Erythroblast (primary cell): Measurements from ENCODE around the gene CELF5.

ENCODE experiments used
- DNase-seq, 2 experiments: peaks; one replicate each; lab custom pipeline; 2025; lab: John Stamatoyannopoulos, UW
- GATA1 ChIP-seq: IDR thresholded peaks from 2 replicates; pipeline ENCODE4 v1.6.1; 2011; ENCODE audit warnings: low read depth, mild to moderate bottlenecking, control low read depth, low read length, moderate library complexity
- POLR2A ChIP-seq: IDR thresholded peaks from 2 replicates; pipeline ENCODE4 v1.6.1; 2011; ENCODE audit warnings: mild to moderate bottlenecking, low read length

Gene CELF5

GRCh38 chr19:3272952-3273351 lies 48.5 kb downstream of the CELF5 start:
- no peak for TF ChIP-seq POLR2A
- no peak for TF ChIP-seq GATA1
- DNase-seq, result no peak

GRCh38 chr19:3274245-3274941 lies 49.9 kb downstream of the CELF5 start:
- TF ChIP-seq POLR2A (no peak), GATA1 (no peak)
- DNase-seq, result no peak

- TF ChIP-seq POLR2A (no peak), GATA1 (no peak)
- DNase-seq, result no peak
Observed at GRCh38 chr19:3274942-3275582, 50.6 kb downstream of the CELF5 start.

- DNase-seq, result peak; percentile 84 to 87
- TF ChIP-seq GATA1, result no peak
- no peak for TF ChIP-seq POLR2A
Observed at GRCh38 chr19:3275583-3276340, 51.3 kb downstream of the CELF5 start.

GRCh38 chr19:3276341-3276799 lies 51.9 kb downstream of the CELF5 start:
- peak in 1 of 2 experiments; percentile 58 for DNase-seq

GRCh38 chr19:3277649-3278048 lies 53.2 kb downstream of the CELF5 start:
- DNase-seq, result no peak
- no peak for TF ChIP-seq POLR2A
- no peak for TF ChIP-seq GATA1

More at GRCh38 chr19:3276341-3276799, 51.9 kb downstream of the CELF5 start:
- TF ChIP-seq POLR2A (no peak), GATA1 (no peak)

GRCh38 chr19:3278294-3278693 lies 53.8 kb downstream of the CELF5 start:
- TF ChIP-seq GATA1, result no peak
- TF ChIP-seq POLR2A, result no peak
- no peak for DNase-seq

GRCh38 chr19:3278749-3279148 lies 54.3 kb downstream of the CELF5 start:
- TF ChIP-seq POLR2A (no peak), GATA1 (no peak)
- DNase-seq, result no peak

- no peak for DNase-seq
- no peak for TF ChIP-seq POLR2A
Observed at GRCh38 chr19:3279306-3279705, 54.8 kb downstream of the CELF5 start.

- TF ChIP-seq GATA1 (no peak), POLR2A (no peak)
- no peak for DNase-seq
Observed at GRCh38 chr19:3281026-3281425, 56.6 kb downstream of the CELF5 start.

- no peak for DNase-seq
- no peak for TF ChIP-seq GATA1
- no peak for TF ChIP-seq POLR2A
Observed at GRCh38 chr19:3282155-3282554, 57.7 kb downstream of the CELF5 start.

- TF ChIP-seq GATA1, result no peak
- TF ChIP-seq POLR2A, result no peak
- no peak for DNase-seq
Observed at GRCh38 chr19:3282564-3282963, 58.1 kb downstream of the CELF5 start.

- no peak for DNase-seq
- TF ChIP-seq GATA1 (no peak), POLR2A (no peak)
Observed at GRCh38 chr19:3283246-3283751, 58.8 kb downstream of the CELF5 start.
